Measurements from ENCODE around the gene IGF2R. TPM values are rescaled to one million over a fixed set of nuclear protein-coding genes. Genes with fewer than 3 reads are reported as not detected.

Gene IGF2R
- total RNA-seq, 4 donors from 2014 or later = 85.0 to 145 (median 103) TPM

DNA sequence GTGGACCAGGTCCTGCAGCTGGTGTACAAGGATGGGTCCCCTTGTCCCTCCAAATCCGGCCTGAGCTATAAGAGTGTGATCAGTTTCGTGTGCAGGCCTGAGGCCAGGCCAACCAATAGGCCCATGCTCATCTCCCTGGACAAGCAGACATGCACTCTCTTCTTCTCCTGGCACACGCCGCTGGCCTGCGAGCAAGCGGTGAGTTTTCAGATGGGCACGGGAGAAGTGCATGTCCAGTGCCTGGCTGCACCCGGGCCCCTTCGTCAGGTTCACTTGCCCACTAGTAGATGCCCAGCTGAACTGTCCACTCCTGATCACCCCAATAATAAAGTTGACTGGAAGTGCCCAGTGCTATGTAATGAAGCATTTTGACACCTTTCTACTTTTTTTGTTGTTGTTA, 104.4 kb downstream of the IGF2R start:
- TF ChIP-seq, protein P1, sequence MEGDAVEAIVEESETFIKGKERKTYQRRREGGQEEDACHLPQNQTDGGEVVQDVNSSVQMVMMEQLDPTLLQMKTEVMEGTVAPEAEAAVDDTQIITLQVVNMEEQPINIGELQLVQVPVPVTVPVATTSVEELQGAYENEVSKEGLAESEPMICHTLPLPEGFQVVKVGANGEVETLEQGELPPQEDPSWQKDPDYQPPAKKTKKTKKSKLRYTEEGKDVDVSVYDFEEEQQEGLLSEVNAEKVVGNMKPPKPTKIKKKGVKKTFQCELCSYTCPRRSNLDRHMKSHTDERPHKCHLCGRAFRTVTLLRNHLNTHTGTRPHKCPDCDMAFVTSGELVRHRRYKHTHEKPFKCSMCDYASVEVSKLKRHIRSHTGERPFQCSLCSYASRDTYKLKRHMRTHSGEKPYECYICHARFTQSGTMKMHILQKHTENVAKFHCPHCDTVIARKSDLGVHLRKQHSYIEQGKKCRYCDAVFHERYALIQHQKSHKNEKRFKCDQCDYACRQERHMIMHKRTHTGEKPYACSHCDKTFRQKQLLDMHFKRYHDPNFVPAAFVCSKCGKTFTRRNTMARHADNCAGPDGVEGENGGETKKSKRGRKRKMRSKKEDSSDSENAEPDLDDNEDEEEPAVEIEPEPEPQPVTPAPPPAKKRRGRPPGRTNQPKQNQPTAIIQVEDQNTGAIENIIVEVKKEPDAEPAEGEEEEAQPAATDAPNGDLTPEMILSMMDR (IDR thresholded peaks at IDR 0.05; ENCODE audit: low read depth) = no peak

DNA sequence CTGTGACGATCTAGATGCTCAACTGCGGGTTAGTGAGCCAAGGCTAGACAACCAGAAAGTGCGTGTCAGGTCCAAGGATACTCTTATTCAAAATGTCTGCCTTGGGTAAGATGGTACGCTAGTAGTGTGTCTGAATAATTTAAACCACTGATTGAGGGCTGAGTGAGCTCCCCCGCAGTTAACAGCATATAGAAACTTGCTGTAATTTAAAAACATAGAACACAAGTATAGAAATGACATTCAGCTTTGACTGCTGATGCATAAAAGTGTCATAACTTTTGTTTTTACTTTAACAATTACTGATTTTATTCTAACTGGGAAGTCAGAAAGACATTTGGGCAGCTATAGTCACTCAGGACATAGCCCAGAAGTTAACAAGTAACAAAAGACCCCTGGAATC, 107.1 kb downstream of the IGF2R start:
- TF ChIP-seq, protein P1 (IDR thresholded peaks at IDR 0.05; ENCODE audit: low read depth) = no peak

DNA sequence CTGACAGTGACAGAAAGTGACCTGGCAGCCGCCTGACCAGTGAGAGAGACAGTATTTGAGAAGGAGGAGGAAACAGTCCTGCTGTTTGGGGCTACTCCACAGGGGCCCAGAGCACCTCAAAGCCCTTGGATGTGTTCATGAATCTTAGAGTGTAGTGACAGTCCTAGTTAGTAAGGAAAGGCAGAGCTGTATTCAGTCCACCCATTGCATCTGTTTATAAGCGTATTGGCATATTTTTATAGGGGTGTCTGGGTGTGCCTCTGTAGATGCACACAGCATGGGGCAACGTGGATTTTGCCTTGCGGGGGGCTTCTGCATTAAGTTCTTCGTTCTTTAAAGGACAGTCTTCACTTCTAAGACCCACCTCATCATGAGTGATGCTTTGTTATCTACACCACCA, 108.1 kb downstream of the IGF2R start:
- TF ChIP-seq, protein P1 (IDR thresholded peaks at IDR 0.05; ENCODE audit: low read depth) = no peak

DNA sequence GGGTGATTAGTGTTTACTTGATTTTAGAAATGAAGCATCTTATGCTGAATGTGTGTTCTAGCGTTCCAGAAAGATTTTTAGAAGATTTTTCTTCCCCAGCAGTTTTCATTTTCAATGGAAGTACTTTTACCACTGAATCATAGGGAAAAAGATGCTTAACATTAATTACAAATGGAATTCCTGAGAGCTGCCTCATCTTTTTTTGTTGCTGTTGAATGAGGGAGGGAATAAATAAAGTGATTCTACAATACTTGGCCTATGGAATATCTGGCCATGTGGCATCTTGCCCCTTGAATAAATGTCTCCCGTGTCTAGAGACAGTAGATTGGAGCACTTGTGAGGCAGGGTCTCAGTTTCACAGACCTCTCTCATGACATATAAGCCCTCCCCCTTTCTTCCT, 108.6 kb downstream of the IGF2R start:
- TF ChIP-seq, protein P1 (IDR thresholded peaks at IDR 0.05; ENCODE audit: low read depth) = no peak

DNA sequence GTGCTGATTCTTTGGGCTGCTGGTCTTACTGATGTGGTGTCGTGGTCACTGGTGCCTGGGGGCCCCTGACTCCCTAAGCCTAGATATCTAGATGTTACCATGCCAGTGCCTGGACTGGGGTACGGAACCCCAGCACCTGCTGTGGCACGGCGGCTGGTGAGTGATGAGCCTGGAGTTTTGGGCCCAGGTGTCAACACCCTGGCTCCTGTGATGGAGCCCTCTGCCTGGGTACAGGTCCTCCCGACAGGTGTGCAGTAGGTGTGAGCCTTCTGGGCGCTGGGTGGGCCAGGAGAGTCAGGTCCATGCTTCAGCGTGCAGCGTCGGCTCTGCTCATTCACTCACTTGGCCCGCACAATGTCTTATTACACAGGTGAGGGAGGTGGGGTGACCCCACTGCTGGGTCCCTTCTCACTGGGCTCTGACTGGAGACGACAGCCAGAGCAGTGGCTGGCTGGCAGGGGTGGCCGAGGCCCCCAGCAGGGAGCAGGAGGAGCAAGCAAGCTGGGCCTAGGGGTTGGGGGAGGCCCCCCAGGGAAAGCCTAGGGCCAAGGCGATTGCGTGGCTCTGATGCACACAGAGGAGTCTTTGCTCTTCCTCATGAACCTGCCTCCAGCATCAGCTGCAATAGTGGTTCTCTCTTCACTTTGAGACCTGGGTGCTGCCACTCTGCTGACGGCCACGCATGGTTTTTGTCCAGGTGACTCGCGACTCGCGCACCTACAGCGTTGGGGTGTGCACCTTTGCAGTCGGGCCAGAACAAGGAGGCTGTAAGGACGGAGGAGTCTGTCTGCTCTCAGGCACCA, 110.2 kb downstream of the IGF2R start:
- TF ChIP-seq, protein P1 (IDR thresholded peaks at IDR 0.05; ENCODE audit: low read depth) = no peak

DNA sequence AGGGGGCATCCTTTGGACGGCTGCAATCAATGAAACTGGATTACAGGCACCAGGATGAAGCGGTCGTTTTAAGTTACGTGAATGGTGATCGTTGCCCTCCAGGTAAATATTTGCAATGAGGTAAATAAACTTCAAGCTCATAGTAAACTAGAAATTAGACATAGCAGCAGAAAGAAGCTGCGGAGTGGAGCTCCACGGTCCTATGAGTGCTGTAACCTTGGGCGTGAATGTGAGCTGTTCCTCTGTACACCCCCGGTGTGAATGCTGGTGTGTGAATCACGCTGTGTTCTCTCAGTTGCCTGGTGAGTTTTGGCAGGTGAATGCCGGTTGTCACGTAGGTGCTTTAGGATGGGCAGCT, 110.8 kb downstream of the IGF2R start:
- TF ChIP-seq, protein P1 (IDR thresholded peaks at IDR 0.05; ENCODE audit: low read depth) = no peak

DNA sequence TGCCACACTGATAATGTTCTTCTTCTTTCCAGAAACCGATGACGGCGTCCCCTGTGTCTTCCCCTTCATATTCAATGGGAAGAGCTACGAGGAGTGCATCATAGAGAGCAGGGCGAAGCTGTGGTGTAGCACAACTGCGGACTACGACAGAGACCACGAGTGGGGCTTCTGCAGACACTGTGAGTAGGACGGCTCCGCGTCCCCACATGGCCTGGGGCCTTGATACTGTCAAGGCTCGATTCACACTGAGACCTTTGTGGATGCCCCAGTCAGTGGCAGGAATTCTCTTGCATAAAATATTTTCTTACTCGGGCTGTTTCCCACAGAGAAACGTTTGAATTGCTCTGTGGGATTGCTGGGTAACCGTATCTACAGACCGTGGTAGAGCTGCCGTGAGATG, 111.2 kb downstream of the IGF2R start:
- TF ChIP-seq, protein P1 (IDR thresholded peaks at IDR 0.05; ENCODE audit: low read depth) = no peak
